Heart left ventricle (tissue), 16 donors: ENCODE results near the gene HERC2. TPM values are rescaled to one million over a fixed set of nuclear protein-coding genes. Genes with fewer than 3 reads are reported as not detected.
"Not testable (repeated sequence)": the region's sequence is repeated elsewhere in the genome, so short reads cannot be mapped to it uniquely, and the experiment has no call there.

Experiments
- ATAC-seq, 4 donors: fragments of 200-7000 bp; cut with Tn5 transposase; one replicate each; pipeline ENCODE4 v1.9.1; 2020 to 2022; ENCODE audit warnings: moderate library complexity in 4 of 4, mild to moderate bottlenecking in 3 of 4, moderate number of reproducible peaks in 1 of 4
- DNase-seq, 5 donors: peaks; one replicate each; pipeline ENCODE4 v3.0.0-alpha.2; 2020
- H3K27ac ChIP-seq, 12 donors: fragments of 200-600 bp; sonication (generic) in 4 of 12; one replicate each; pipeline versions ENCODE4 v1.5.0 to v1.8.0; 2016 to 2022; ENCODE audit warnings: mild to moderate bottlenecking in 2 of 12
- H3K27me3 ChIP-seq, 9 donors: fragments of 200-600 bp; sonication (generic) in 2 of 9; one replicate each; pipeline versions ENCODE4 v1.5.1 to v1.8.0; 2016 to 2022; ENCODE audit warnings: mild to moderate bottlenecking in 3 of 9
- H3K36me3 ChIP-seq, 9 donors: fragments of 200-600 bp; sonication (generic) in 2 of 9; one replicate each; pipeline versions ENCODE4 v1.5.0 to v1.8.0; 2018 to 2022; ENCODE audit warnings: mild to moderate bottlenecking in 2 of 9
- H3K4me1 ChIP-seq, 12 donors: fragments of 200-600 bp; sonication (generic) in 4 of 12; one replicate each; pipeline versions ENCODE4 v1.5.0 to v1.8.0; 2016 to 2022; ENCODE audit warnings: mild to moderate bottlenecking in 3 of 12
- H3K4me3 ChIP-seq, 12 donors: fragments of 200-600 bp; sonication (generic) in 4 of 12; one replicate each; pipeline versions ENCODE4 v1.5.0 to v1.8.0; 2017 to 2022; ENCODE audit warnings: mild to moderate bottlenecking in 9 of 12, moderate library complexity in 4 of 12
- H3K9me3 ChIP-seq, 12 donors: fragments of 200-600 bp; sonication (generic) in 4 of 12; one replicate each; pipeline versions ENCODE4 v1.5.0 to v1.8.0; 2016 to 2022; ENCODE audit warnings: mild to moderate bottlenecking in 1 of 12
- CTCF ChIP-seq, 12 donors: fragments of 200-600 bp; sonication (generic) in 4 of 12; IDR thresholded peaks; one replicate each; pipeline versions ENCODE4 v1.5.0 to v1.8.0; 2018 to 2022; ENCODE audit warnings: antibody characterized with exemption in 12 of 12, mild to moderate bottlenecking in 5 of 12
- POLR2A ChIP-seq, 2 donors: fragments of 450-650 bp; IDR thresholded peaks; one replicate each; pipeline ENCODE4 v1.6.1; 2017; ENCODE audit warnings: antibody characterized with exemption in 2 of 2, mild to moderate bottlenecking in 2 of 2, moderate library complexity in 2 of 2
- WGBS, 4 donors: extraction: QIAGEN DNeasy Blood & Tissue Kit in 2 of 4; methylation state at CpG; one replicate each; pipeline versions ENCODE4 v1.1.5 to v1.1.7; 2013 to 2018; 5-methylcytosine and 5-hydroxymethylcytosine counted together
- intact Hi-C, 10 donors: fragments of 100-400 bp; cut with DNase I; formaldehyde crosslinking; loops; one replicate each; pipeline versions ENCODE4 v1.11.1 to v1.14.2; 2022
- polyA plus RNA-seq, 2 donors: library from polyadenylated mRNA; stranded (reverse); fragments of 200-250 nt; gene quantifications; one replicate each; pipeline ENCODE4 v1.2.3, GENCODE V29; 2013
- total RNA-seq, 9 donors: library from RNA; depleted of rRNA in 2 of 9; stranded (reverse); fragments of >200 nt in 2 of 9; fragmentation: NEBNext Ultra II Directional in 3 of 9; extraction: Animal tissue kit (Norgen Biotek cat#: 25700) in 3 of 9; gene quantifications; one replicate each; pipeline versions ENCODE4 v1.1.0 to v1.2.4, GENCODE V29; 2016 to 2023
- donor health status: ischemic (EF 13 %, LVEDD 7.1; RV severe dilation, severe dysfunction).
- donor health status: healthy with polysubstance abuse.
- donor health status: DM: no; HTN: yes; CAD: no.
- donor health status: DM: no; HTN: no; CAD: no.
- donor health status: ischemic (EF 25% LVEDD 6.9; RV normal size, moderate dysfunction).
- donor health status: ischemic (EF 25% LVEDD 5.7; RV mildly dilated, moderate dysfunction).
- donor health status: healthy.
- donor health status: DM: yes; HTN: yes; CAD: no.
- donor health status: ischemic (EF 35%, LVEDD 5.7; RV mildly dilated, moderate dysfunction).
- donor health status: nonischemic (EF 11% LVEDD 7.7; RV severe dilation, severe dysfunction).
- donor health status: DM: yes; HTN: yes; CAD: no.
- donor health status: PGD.
- donor health status: ischemic (EF 29% LVEDD 5.4; RV normal size, mild dysfunction).
- donor health status: nonischemic (EF 23%, LVEDD 6.1; RV moderate dilation, normal function).

HERC2 gene
- total and polyA plus RNA-seq, 11 donors, result 25.9 to 70.5 (median 59.0) TPM

GRCh38 chr15:28197694-28198093 is 124.3 kb downstream of the HERC2 start:
- H3K27ac ChIP-seq, ATAC-seq, H3K27me3 ChIP-seq, H3K9me3 ChIP-seq, H3K4me3 ChIP-seq, DNase-seq, intact Hi-C loops, H3K4me1 ChIP-seq: not testable (repeated sequence)
- WGBS, 4 donors, result 92 to 95% (median 94%) methylated on average over 2 to 4 of the region's 4 CpGs
- H3K36me3 ChIP-seq, result peaks cover 3 to 77% (median 47%) of the 10 kb centered on the region in 9 donors

GRCh38 chr15:28196581-28196980 is 125.4 kb downstream of the HERC2 start:
- H3K36me3 ChIP-seq, result peaks cover 3 to 81% (median 53%) of the 10 kb centered on the region in 9 donors
- DNase-seq, H3K4me3 ChIP-seq, intact Hi-C loops, H3K27ac ChIP-seq, ATAC-seq, H3K9me3 ChIP-seq, H3K4me1 ChIP-seq, H3K27me3 ChIP-seq: not testable (repeated sequence)
- 91 to 99% (median 98%) methylated on average over 5 of the region's 5 CpGs for WGBS, 4 donors

- Histone ChIP-seq H3K9me3 (no peaks in the 10 kb centered on the region), H3K27ac (no peak overlapping the region), H3K4me1 (no peaks in the 10 kb centered on the region), H3K36me3 (peaks cover 0 to 86% (median 61%) of the 10 kb centered on the region in 9 donors), H3K4me3 (no peak overlapping the region), H3K27me3 (no peaks in the 10 kb centered on the region)
- DNase-seq, result no peak
- 70 to 85% (median 79%) methylated on average over 1 of the region's 1 CpG for WGBS, 4 donors
- no peak for TF ChIP-seq POLR2A (IDR thresholded peaks at IDR 0.05)
- TF ChIP-seq CTCF (IDR thresholded peaks at IDR 0.05), result no peak
- ATAC-seq, result no peak
- intact Hi-C loops, result no loop called here
Measured at GRCh38 chr15:28192772-28193171, 129.2 kb downstream of the HERC2 start.

- intact Hi-C loops, result no loop called here
- 54 to 65% (median 59%) methylated on average over 15 of the region's 15 CpGs for WGBS, 4 donors
- Histone ChIP-seq H3K4me3 (no peak overlapping the region), H3K36me3 (peaks cover 0 to 86% (median 61%) of the 10 kb centered on the region in 9 donors), H3K27ac (no peak overlapping the region), H3K27me3 (no peaks in the 10 kb centered on the region), H3K4me1 (no peaks in the 10 kb centered on the region), H3K9me3 (no peaks in the 10 kb centered on the region)
- TF ChIP-seq POLR2A (IDR thresholded peaks at IDR 0.05), result no peak
- TF ChIP-seq CTCF (IDR thresholded peaks at IDR 0.05), result peak in 9 of 12 donors; percentile 23 to 70 (median 41)
- DNase-seq (peak; percentile 41 to 83 (median 75)), ATAC-seq (peak; percentile 70 to 96 (median 88))
Measured at GRCh38 chr15:28191832-28192231, 130.1 kb downstream of the HERC2 start.

GRCh38 chr15:28190391-28191174 is 131.4 kb downstream of the HERC2 start:
- H3K27me3 ChIP-seq, result no peaks in the 10 kb centered on the region
- 90 to 93% (median 92%) methylated on average over 7 of the region's 7 CpGs for WGBS, 4 donors
- peaks cover 0 to 87% (median 69%) of the 10 kb centered on the region in 9 donors for H3K36me3 ChIP-seq
- intact Hi-C loops, result no loop called here
- no peak overlapping the region for H3K27ac ChIP-seq
- no peaks in the 10 kb centered on the region for H3K9me3 ChIP-seq
- DNase-seq (no peak), ATAC-seq (no peak)
- TF ChIP-seq CTCF (IDR thresholded peaks at IDR 0.05) (no peak), POLR2A (IDR thresholded peaks at IDR 0.05) (no peak)
- H3K4me1 ChIP-seq, result peaks cover 0 to 4% (median 0%) of the 10 kb centered on the region in 12 donors
- no peak overlapping the region for H3K4me3 ChIP-seq
